HG02571 (cell line): Measurements from ENCODE around the gene MYOC.
A peak's percentile ranks its signal among the peaks of the same experiment; 100 is the strongest.
"Not testable (repeated sequence)": the region's sequence is repeated elsewhere in the genome, so short reads cannot be mapped to it uniquely, and the experiment has no call there.

Source experiments
- ATAC-seq: cut with Tn5 transposase; IDR thresholded peaks from one replicate; pipeline ENCODE4 v1.9.1; 2021; ENCODE audit warnings: mild to moderate bottlenecking, moderate library complexity; ENCODE audit not compliant: unreplicated experiment

Gene MYOC

DNA sequence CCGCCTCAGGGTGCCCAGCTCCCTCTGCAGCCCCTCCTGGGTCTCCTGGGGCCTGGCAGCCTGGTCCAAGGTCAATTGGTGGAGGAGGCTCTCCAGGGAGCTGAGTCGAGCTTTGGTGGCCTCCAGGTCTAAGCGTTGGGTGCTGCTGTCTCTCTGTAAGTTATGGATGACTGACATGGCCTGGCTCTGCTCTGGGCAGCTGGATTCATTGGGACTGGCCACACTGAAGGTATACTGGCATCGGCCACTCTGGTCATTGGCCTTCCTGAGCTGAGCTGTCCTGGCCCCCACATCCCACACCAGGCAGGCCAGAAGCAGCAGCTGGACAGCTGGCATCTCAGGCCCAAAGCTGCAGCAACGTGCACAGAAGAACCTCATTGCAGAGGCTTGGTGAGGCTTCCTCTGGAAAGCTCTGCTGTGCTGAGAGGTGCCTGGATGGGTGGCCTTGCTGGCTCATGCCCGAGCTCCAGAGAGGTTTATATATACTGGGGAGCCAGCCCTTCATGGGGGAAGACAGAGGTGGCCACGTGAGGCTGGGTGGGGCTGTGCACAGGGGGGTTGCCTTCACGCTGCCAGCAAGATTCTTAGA is at the start of gene MYOC:
Gene MYOC, minus strand, starts transcription at position 455 of the 589 bp plus-strand sequence. Its CDS starts 77 bp downstream, at position 378.
- no peak for ATAC-seq

DNA sequence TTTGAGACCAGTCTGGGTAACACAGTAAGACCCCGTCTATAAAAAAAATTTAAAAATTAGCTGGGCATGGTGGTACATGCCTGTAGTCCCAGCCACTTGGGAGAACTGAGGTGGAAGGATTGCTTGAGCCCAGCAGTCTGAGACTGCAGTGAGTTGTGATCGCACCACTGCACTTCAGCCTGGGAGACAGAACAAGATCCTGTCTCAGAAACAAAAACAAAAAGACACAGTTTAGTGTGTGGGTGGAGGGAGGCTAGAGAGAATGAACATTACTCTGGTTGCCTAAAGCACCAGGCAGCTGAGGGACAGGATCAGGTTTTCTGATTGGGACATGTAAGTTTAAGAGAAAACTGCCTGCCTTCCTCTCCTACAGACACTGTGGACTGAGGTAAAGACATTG is 47.0 kb upstream of the MYOC start:
- ATAC-seq, result no peak

GRCh38 chr1:171695772-171696171 is 43.3 kb upstream of the MYOC start:
- ATAC-seq, result not testable (repeated sequence)

DNA sequence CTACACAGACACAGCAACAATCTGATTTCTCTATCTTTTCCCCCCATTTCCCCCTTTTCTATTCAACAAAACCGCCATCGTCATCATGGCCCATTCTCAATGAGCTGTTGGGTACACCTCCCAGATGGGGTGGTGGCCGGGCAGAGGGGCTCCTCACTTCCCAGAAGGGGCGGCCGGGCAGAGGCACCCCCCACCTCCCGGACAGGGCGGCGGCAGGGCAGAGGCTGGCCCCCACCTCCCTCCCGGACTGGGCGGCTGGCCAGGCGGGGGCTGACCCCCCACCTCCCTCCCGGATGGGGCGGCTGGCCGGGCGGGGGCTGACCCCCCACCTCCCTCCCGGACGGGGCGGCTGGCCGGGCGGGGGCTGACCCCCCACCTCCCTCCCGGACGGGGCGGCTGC is 41.1 kb upstream of the MYOC start:
- not testable (repeated sequence) for ATAC-seq

- ATAC-seq, result no peak
Observed at GRCh38 chr1:171683870-171684269, 31.4 kb upstream of the MYOC start.

DNA sequence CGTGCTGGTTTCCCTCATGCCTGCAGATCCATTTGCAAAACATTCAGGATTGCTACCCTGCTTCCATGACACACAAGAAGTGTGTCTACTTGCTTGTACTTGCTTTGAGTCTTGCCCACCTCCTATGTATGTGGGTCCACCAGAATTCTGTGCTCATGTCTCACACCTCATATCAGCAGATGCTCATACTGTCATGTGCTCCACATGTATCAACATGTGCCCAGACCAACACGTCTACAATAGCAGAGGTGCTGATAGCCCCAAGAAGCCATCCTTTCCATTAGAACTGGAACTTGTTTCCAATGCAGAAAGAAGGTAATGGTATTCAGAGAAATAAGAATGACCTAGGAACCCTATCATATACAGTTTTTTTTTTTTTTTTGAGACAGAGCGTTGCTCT is 27.9 kb upstream of the MYOC start:
- ATAC-seq, result no peak

DNA sequence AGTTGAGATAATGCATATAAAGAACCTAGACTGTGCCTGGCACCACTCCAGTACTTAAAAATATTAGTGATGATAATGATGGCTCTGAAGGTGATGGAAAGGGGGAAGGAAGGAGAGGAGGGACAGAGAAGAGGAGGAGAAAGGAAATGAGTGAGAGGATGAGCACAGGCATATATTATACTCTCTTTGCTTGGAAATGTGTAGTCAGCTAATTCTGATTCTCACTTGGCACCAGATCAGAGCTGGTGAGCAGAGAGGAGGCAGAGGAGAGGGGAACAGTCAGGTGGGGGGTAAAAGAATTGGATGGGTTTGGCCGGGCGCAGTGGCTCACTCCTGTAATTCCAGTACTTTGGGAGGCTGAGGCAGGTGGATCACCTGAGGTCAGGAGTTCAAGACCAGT is 24.3 kb upstream of the MYOC start:
- no peak for ATAC-seq

DNA sequence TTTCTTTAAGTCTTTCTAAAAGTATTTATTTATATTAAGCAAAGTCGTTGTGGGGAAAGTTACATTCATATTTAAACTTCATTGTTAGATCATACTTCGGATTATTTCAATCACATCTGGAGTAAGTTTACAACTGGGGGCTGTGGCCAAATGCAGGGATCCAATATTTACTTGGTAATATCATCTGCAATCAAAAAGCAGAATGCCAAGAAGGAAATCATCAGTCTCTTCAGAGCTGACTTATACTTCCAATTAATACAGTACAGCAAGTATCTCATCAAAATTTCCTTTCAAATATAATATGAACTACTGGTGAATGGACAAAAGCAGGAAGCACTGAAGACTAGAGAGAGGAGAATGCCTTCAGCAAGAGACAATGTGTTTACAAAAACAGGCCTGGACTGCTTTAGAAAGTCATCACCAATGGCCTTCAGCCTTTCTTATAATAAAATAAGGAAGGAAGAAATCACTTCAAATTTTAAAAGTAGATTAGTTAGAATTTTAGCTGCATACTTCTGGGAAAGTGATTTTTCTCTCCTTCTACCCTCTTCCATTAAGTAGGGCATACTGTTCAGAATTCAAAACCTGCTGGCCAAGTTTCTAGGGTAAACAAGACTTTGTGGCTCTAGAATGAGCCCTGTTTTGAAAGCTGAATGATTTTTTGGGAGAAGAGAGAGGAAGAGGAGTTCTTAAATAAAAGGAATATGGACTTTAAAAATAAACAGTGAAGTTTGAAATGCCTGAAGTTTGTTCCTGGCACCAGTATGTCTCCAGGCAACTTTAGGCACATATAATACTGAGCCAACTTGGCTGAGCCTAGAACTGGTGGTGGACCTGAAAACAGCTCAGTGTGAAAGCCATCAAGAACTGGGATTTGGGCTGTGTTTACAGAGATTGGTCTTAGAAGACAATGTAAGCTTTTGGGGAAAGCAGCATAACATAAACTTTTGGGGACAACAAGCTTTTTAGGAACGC is 22.2 kb upstream of the MYOC start:
- no peak for ATAC-seq

- ATAC-seq, result no peak
Observed at GRCh38 chr1:171670739-171671138, 18.3 kb upstream of the MYOC start.

- ATAC-seq, result no peak
Observed at GRCh38 chr1:171668372-171668771, 15.9 kb upstream of the MYOC start.

DNA sequence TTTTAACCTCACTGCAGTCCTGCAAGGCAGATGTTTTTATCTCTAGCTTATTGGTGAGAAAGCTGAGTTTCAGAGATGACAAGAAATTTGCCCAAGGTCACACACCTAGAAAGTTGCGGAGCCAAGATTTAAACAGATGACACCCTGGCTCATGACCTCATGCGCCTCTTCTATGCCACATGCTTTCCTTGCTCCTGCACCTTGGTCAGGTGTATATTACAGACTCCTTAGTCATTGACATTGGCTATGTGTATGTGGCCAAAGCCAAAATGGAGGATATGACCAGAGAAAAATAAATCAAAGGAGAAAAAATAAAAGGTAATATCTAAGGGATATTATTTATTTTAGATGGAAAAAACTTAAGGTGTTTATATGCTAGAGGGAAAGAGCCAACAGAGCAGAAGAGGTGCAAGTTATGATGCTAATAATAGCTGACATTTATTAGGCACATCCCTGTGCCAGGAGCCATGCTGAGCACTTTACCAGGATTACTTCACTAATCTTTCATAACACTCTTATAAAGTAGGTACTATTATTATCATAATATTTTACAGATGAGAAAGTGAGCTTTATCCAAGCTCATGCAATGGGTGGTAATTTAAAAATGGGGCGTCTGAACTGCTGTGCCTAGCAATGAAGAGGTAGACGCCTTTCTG is 13.8 kb upstream of the MYOC start:
- no peak for ATAC-seq

- ATAC-seq, result no peak
Observed at GRCh38 chr1:171664976-171665375, 12.5 kb upstream of the MYOC start.

GRCh38 chr1:171663854-171664575 is 11.5 kb upstream of the MYOC start:
- no peak for ATAC-seq

- no peak for ATAC-seq
Observed at GRCh38 chr1:171663036-171663853, 10.8 kb upstream of the MYOC start.

DNA sequence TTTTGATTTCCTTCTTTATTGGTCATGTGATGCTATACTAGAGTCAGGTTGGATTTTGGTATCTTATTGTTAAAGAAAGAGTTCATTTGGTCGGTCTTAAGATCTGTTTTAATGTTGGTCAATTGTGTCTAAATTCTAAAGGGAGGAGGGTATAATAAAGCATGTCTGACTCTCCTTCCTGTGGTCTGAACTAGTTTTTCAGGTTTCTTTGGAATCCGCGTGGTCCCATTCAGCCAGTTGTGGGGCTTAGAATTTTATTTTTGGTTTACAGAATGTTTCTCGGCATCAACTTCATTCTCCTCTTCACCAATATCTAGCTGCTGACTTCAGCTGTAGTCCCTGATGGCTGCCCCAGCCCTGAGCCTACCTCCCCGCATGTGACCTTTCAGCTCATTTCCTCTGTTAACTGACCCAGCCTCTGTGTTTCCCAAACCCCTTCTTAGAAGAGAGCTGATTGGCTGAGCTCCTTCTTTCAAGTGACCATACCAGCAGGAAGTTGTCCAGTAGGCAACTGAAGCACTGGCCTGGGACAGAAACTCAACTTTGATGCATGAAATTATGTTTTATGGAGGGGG is 8.7 kb upstream of the MYOC start:
- ATAC-seq, result no peak

- not testable (repeated sequence) for ATAC-seq
Observed at GRCh38 chr1:171656206-171656605, 3.7 kb upstream of the MYOC start.

- ATAC-seq, result no peak
Observed at GRCh38 chr1:171655746-171656116, 3.2 kb upstream of the MYOC start.

DNA sequence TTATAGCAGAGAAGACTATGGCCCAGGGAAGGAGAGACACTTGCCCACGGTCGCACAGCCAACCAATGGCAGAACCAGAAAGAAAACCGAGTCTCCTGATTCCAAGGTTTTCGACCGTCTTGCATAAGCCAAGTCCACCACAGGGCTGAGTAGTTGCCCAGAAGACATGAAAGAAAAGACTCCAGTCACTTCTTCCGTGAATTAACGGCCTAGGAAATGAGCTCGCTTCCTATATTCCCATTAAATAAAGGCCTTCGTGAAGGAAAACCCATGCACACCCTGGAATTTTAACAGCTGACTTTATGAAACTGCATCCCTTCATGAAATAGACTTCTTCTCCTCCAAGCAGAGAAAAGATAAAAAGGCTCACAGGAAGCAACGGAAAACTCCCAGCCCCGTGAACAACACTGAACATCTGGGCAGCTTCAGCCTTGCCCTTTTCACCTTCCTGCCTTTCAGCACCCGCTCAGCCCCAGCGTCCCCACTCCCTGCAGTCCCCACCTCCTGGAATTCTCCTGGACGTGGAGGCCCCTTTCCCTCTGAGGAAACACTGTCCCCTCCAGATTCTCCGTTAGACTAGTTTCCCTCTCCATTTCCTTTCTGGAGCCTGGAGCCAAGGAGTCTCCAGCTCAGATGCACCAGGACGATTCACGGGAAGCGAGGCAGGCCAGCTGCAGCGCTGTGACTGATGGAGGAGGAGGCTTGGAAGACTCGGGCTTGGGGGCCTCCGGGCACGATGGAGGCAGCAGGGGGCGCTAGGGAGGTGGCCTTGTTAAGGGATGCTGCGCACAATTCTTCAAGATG is 2.7 kb upstream of the MYOC start:
- ATAC-seq, result peak; percentile 72
